Activated naive CD4-positive, alpha-beta T cell treated with anti-CD3 and anti-CD28 coated beads for 36 hours (primary cell): ENCODE data around the gene AVP. TPM values are rescaled to one million over a fixed set of nuclear protein-coding genes. Genes with fewer than 3 reads are reported as not detected.
"Not testable (repeated sequence)": the region's sequence is repeated elsewhere in the genome, so short reads cannot be mapped to it uniquely, and the experiment has no call there.

Experiments
- CTCF ChIA-PET: fragments of 350-600 bp; sonication (Branson Sonifier 250); formaldehyde crosslinking; loops from one replicate; lab custom pipeline; 2021; ENCODE audit warnings: antibody characterized with exemption; lab: Charles Lee
- DNase-seq: peaks from one replicate; pipeline ENCODE4 v3.0.0-alpha.2; 2020
- H3K27ac Mint-ChIP-seq: one replicate; pipeline ENCODE4 v1.8.0; 2021; ENCODE audit warnings: mild to moderate bottlenecking, mixed read lengths
- H3K27me3 Mint-ChIP-seq: one replicate; pipeline ENCODE4 v1.8.0; 2021; ENCODE audit warnings: low read depth, mixed read lengths
- H3K36me3 Mint-ChIP-seq: one replicate; pipeline ENCODE4 v1.8.0; 2021; ENCODE audit warnings: low read depth, mixed read lengths
- H3K4me1 Mint-ChIP-seq: one replicate; pipeline ENCODE4 v1.8.0; 2021; ENCODE audit warnings: low read depth, mixed read lengths
- H3K4me3 Mint-ChIP-seq: one replicate; pipeline ENCODE4 v1.8.0; 2021; ENCODE audit warnings: mild to moderate bottlenecking, moderate library complexity, mixed read lengths
- H3K9me3 Mint-ChIP-seq: one replicate; pipeline ENCODE4 v1.8.0; 2021; ENCODE audit warnings: mixed read lengths
- intact Hi-C: fragments of 100-400 bp; cut with micrococcal nuclease; formaldehyde crosslinking; loops from one replicate; pipeline ENCODE4 v1.15.1; 2023
- total RNA-seq, 2 experiments: library from RNA; stranded (reverse); gene quantifications; one replicate each; pipeline ENCODE4 v1.2.3, GENCODE V29; 2021

Gene AVP
- total RNA-seq, 2 experiments from 2014 or later = not detected

DNA sequence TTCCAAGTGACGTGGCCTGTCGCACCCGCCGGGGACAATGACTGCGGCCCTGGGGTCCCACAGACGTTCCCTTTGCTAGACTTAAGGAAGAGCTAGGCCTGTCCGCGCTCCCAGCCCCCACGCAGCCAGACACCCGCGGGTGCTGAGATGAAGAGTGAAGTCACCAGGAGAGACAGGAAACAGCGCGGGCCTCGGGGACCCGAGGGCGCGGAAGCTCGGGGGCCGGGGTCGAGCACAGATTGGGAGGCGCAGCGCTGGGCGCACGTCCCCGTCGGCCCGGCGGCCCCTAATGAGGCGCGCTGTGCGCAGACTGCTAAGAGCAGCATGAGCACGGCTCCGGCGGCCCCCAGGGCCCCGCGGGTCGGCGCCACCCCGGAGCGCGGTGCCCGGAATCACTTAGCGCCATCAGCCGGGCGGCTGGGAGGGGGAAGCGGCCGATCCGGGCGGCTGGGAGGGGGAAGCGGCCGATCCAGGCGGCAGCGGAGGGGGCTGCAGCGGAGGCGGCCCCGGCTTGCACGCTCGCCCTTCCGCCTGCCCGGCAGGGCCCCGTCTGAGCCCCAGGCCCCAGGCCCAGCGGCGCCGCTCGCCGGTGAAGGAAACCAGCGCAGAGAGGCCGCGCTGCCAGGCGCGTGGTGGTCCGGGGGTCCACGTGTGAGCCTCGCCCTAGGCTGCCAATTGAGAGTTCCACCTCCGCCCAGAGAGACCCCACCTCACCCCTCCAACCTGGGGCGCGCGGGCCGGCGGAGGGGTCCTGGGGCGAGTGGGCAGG is 8.3 kb upstream of the AVP start:
- H3K27ac Mint-ChIP-seq = peak overlapping the region; percentile 93
- intact Hi-C loops = no loop called here

DNA sequence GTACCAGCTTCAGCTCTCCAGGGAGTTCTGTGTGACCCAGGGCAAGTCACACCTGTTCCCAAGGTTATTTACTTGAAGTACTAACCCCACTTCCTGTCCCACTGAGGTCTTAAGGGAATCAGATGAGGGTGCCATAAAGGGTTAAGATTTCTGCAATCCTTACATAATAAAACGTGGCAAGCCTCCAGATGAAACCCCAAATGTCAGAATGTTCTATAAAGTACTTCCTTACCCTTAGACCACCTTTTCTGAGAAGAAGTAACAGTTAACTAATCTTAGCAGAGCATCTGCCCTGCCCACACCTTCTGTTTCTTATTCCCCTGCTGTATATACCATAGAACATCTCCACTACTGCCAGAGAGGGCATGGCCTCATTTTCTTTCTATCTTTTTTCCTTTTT is 6.0 kb upstream of the AVP start:
- DNase-seq = no peak
- H3K4me3 Mint-ChIP-seq = no peak overlapping the region
- no peaks in the 10 kb centered on the region for H3K9me3 Mint-ChIP-seq
- intact Hi-C loops = no loop called here
- peaks cover 28% of the 10 kb centered on the region for H3K4me1 Mint-ChIP-seq
- no peaks in the 10 kb centered on the region for H3K27me3 Mint-ChIP-seq
- no peaks in the 10 kb centered on the region for H3K36me3 Mint-ChIP-seq
- no peak overlapping the region for H3K27ac Mint-ChIP-seq
- CTCF ChIA-PET = interaction anchor here (0.6 kb wide), 1 partner anchor 37 kb away, joined by 3 read pairs; no protein-coding TSS in a partner anchor

More for the DNA sequence above, 8.3 kb upstream of the AVP start:
- H3K4me3 Mint-ChIP-seq = peak overlapping the region; percentile 85
- peak; percentile 63 for DNase-seq
- peaks cover 28% of the 10 kb centered on the region for H3K4me1 Mint-ChIP-seq
- CTCF ChIA-PET = interaction anchor here (0.6 to 1.6 kb wide), 6 partner anchors 9 to 111 kb away, joined by 3 to 7 read pairs (median 4); no protein-coding TSS in a partner anchor
- no peaks in the 10 kb centered on the region for H3K36me3 Mint-ChIP-seq
- H3K27me3 Mint-ChIP-seq = no peaks in the 10 kb centered on the region
- H3K9me3 Mint-ChIP-seq = no peaks in the 10 kb centered on the region

DNA sequence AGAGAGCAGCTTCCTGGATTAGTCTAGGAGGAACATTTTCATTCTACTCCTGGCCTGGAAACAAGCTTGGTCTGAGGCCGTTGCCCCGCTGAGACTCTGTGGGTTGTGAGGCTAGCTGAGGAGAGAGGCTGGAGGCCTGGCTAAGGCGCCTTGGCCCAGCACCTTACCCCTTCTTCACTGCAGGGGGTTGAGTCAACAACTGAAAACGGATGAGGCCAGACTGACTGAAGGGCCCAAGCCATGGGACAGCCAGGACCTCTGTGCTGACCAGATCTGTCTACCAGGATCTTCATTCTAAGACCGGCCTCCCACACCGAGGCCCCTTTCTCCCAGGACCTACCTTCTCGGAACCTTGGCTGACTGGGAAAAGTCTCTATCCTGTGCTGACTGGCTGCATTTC is 3.5 kb upstream of the AVP start:
- no peak overlapping the region for H3K4me3 Mint-ChIP-seq
- H3K4me1 Mint-ChIP-seq = peaks cover 19% of the 10 kb centered on the region
- peaks cover 13% of the 10 kb centered on the region for H3K27me3 Mint-ChIP-seq
- H3K9me3 Mint-ChIP-seq = no peaks in the 10 kb centered on the region
- intact Hi-C loops = no loop called here
- no peak overlapping the region for H3K27ac Mint-ChIP-seq
- no peaks in the 10 kb centered on the region for H3K36me3 Mint-ChIP-seq
- no peak for DNase-seq
- CTCF ChIA-PET = interaction anchor here (0.8 kb wide), 1 partner anchor 18 kb away, joined by 3 read pairs; no protein-coding TSS in a partner anchor

DNA sequence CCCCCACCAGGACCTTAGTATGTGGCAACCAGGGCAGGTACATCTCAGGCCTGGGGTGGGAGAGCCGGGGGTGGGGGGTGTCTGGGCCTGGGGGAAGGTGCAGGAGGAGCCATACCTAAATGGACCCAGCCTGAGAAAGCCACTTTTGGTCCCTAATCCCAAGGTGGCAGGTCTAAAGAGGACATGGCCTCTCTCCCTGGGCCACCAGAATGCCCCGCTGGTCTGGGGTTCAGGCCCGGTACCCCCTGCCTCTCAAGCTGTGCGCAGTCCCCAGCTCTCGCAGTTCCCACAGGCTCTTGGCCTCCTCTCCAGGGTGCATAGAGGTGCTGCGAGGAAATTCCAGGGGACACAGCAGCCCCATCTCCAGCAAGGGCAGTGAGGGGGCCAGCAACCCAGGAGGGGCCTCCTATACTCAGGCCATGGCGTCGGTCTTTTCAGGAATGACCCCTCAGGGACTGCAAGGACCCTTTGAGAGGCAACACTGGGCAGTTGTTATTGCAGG is 1.1 kb upstream of the AVP start:
- Mint-ChIP-seq H3K27ac (no peak overlapping the region), H3K9me3 (no peaks in the 10 kb centered on the region), H3K36me3 (no peaks in the 10 kb centered on the region), H3K27me3 (peaks cover 26% of the 10 kb centered on the region), H3K4me1 (peaks cover 11% of the 10 kb centered on the region), H3K4me3 (no peak overlapping the region)
- CTCF ChIA-PET = interaction anchor here (0.9 to 1.2 kb wide), 2 partner anchors 8 to 12 kb away, joined by 3 read pairs; no protein-coding TSS in a partner anchor
- intact Hi-C loops = no loop called here
- no peak for DNase-seq

DNA sequence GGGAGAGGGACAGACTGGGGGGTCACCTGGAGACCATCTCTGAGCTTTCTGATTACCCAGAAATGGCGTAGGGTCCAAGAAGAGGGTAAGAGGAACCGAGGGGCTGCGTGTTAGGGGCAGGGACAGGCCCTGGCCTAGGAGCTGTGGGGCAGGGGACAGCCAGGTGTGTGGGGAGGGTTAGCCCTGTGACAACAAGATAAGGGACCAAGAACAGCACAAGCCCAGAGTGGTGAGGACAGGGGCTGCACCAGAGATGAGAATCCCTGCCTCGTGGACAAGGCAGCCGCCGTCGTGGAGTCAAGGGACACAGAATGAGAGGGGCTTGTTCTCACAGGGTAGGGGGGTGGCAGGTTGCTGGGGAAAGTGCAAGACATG is 449 bp upstream of the AVP start:
- H3K36me3 Mint-ChIP-seq = no peaks in the 10 kb centered on the region
- H3K27me3 Mint-ChIP-seq = peaks cover 29% of the 10 kb centered on the region
- peaks cover 7% of the 10 kb centered on the region for H3K4me1 Mint-ChIP-seq
- H3K4me3 Mint-ChIP-seq = no peak overlapping the region
- intact Hi-C loops = no loop called here
- H3K27ac Mint-ChIP-seq = no peak overlapping the region
- no peak for DNase-seq
- H3K9me3 Mint-ChIP-seq = no peaks in the 10 kb centered on the region
- CTCF ChIA-PET = no interaction called here

DNA sequence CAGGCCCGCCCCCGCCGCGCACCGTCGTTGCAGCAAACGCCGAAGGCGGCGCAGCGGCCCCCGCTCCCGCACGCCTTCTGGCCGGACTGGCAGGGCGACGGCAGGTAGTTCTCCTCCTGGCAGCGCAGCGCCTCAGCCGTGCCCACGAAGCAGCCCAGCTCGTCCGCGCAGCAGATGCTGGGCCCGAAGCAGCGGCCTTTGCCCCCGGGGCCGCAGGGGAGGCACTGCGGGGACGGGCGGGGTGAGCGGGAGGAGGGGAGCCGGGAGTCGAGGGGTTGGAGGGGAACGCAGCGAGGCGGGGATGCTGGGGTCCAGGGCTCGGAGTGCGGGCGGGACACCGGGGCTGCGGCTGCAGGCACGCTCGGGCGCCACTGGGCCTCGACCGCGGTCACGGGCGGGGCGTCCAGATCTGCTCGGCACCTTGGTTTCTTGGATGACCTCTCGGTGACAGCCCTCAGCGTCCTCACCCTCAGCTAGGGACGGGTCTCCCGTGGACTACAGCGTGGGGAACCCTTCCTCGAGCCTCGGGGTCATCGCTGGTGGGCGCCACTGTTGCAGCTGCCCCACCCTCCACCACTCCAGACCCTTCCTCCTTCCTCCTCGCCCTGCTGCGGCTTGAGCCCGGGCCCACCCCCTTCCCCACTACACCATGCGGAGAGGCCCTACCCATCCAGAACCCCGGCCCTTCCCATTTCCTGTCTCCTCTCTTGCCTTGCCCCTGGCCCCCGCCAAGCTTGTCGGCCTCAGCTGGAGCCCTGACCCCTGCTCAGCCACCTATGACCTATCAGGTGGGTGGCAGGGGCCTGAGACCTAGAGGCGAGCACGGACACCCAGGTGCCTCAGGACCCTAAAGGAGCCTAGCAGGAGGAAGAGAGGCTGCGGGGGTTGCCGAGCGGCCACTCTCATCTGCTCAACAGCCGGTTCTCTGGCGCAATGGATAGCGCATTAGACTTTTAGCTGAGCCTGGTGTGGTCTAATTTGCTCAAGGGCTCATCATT is 1.3 kb downstream of the AVP start:
- no peak for DNase-seq
- CTCF ChIA-PET = interaction anchor here (0.7 to 1.0 kb wide), 2 partner anchors 30 to 243 kb away, joined by 3 to 4 read pairs; no protein-coding TSS in a partner anchor
- Mint-ChIP-seq H3K4me1 (peaks cover 7% of the 10 kb centered on the region), H3K4me3 (peak overlapping the region; percentile 44), H3K27ac (no peak overlapping the region), H3K36me3 (no peaks in the 10 kb centered on the region), H3K9me3 (no peaks in the 10 kb centered on the region), H3K27me3 (peaks cover 30% of the 10 kb centered on the region)
- intact Hi-C loops = no loop called here

DNA sequence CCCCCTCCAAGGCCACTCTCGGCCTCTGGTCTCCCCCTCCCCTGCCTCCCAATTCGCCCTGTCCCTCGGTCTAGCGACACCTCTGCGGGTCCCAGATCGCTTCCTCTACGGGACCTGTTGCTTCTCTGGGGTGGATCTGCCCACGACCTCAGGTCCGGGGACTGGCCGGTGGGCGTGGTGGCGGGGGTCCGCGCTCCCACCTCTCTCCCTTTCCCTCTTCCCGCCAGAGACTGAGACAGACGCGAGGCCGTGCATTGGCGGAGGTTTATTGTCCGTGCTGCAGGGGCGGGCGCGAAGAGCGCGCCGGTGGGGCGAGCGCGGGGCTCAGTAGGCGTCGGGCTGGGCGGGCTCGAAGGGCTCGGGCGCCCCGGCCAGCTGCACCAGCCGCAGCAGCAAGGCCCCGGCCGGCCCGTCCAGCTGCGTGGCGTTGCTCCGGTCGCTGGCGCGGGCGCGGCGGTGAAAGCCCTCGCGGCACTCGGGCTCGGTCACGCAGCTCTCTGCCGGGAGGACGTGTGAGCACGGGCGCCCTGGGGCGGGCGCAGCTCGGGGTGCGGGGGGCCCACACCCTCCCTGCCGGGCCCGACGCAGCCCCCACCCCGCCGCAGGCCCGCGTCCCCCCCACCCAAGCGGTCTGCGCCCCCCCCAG is 2.1 kb downstream of the AVP start:
- intact Hi-C loops = no loop called here
- no peaks in the 10 kb centered on the region for H3K9me3 Mint-ChIP-seq
- H3K27ac Mint-ChIP-seq = no peak overlapping the region
- peaks cover 13% of the 10 kb centered on the region for H3K4me1 Mint-ChIP-seq
- CTCF ChIA-PET = no interaction called here
- DNase-seq = no peak
- peak overlapping the region; percentile 49 for H3K4me3 Mint-ChIP-seq
- H3K27me3 Mint-ChIP-seq = peaks cover 30% of the 10 kb centered on the region
- H3K36me3 Mint-ChIP-seq = no peaks in the 10 kb centered on the region

DNA sequence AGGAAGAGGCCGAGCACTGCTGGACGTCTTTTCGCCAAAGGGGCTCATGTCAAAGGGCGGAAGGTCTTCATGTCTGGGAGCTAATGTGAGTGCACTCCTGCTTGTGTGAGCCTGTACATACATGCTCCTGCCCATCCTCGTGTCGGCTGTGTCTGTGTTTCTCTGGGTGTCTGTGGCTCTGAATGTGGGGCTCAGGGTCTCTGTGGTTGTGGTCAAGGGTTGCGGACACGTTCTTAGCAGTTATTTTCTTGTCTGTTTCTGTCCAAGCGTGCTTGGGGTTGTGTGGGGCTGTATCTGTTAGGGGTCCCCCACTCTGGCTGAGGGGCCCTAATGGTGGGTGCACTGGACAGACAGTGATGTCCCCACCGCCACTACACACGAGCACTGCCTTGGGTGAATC is 2.9 kb downstream of the AVP start:
- peaks cover 18% of the 10 kb centered on the region for H3K4me1 Mint-ChIP-seq
- H3K36me3 Mint-ChIP-seq = no peaks in the 10 kb centered on the region
- CTCF ChIA-PET = no interaction called here
- H3K9me3 Mint-ChIP-seq = no peaks in the 10 kb centered on the region
- intact Hi-C loops = no loop called here
- no peak for DNase-seq
- H3K4me3 Mint-ChIP-seq = no peak overlapping the region
- no peak overlapping the region for H3K27ac Mint-ChIP-seq
- H3K27me3 Mint-ChIP-seq = peaks cover 30% of the 10 kb centered on the region

DNA sequence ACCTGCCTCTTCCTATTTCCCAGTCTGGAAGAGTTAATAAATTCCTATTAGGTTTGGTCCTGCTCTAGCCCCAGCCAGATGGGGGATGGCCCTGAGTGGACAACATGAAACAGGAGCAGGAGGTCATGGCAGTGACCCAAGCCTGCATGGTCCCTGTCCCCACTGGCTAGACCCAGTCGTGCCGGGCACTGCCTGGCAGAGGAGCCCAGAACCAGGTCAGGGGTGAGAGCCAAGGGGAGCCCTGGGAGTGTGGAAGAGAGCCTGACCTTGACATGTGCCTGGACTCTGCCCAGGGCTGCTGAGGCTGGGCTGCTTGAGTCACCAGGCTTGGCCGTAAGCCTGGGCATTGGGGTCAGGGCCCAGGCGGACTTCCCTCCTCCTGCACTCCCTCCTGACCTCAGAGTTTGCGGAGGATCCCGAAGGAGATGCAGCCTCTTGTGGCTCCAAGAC is 3.6 kb downstream of the AVP start:
- DNase-seq = no peak
- Mint-ChIP-seq H3K27ac (no peak overlapping the region), H3K36me3 (no peaks in the 10 kb centered on the region), H3K27me3 (peaks cover 30% of the 10 kb centered on the region), H3K4me1 (peaks cover 18% of the 10 kb centered on the region), H3K9me3 (no peaks in the 10 kb centered on the region), H3K4me3 (no peak overlapping the region)
- intact Hi-C loops = no loop called here
- CTCF ChIA-PET = no interaction called here

DNA sequence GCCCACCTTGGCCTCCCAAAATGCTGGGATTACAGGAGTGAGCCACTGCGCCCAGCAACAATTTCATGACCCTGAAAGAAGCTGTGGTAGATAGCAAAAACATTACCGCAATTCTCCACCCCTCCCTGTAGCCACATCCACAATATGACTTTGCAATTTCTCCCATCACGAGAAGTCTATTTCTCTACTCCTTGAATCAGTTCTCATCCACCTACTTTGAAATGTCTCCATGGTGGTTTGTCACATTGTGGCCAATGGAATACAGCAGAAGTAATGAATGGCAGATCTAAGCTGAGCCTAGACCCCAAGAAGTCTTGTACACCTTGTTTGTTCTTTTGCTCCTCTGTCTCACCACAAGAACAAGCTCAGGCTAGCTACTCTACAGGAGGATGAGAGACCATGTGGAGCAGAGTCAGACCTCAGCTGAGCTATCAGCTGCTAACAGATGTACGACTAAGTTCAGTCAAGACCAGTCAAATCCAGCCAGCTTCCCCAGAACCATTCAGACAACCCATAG is 6.8 kb downstream of the AVP start:
- DNase-seq = peak; percentile 49
- Mint-ChIP-seq H3K4me1 (peaks cover 26% of the 10 kb centered on the region), H3K4me3 (peak overlapping the region; percentile 50), H3K27me3 (peaks cover 17% of the 10 kb centered on the region), H3K27ac (no peak overlapping the region), H3K36me3 (no peaks in the 10 kb centered on the region), H3K9me3 (no peaks in the 10 kb centered on the region)
- intact Hi-C loops = loop anchor here (1.0 to 5.0 kb wide), 2 partner anchors 23 to 80 kb away; partner anchors contain the start of genes FASTKD5 and UBOX5
- CTCF ChIA-PET = interaction anchor here (0.6 to 1.5 kb wide), 10 partner anchors 8 to 250 kb away, joined by 3 to 17 read pairs (median 3); no protein-coding TSS in a partner anchor

DNA sequence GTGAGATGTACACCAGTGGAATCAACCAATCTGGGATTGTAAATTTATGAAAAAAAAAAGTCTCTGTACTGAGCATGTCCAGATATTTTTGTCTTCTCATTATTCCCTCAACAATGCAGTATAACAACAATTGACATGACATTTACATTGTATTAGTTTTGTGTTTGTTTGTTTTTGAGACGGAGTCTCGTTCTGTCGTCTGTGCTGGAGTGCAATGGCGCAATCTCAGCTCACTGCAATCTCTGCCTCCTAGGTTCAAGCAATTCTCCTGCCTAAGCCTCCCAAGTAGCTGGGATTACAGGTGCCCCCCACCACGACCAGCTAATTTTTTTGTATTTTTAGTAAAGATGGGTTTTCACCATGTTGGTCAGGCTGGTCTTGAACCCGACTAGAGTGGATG is 9.2 kb downstream of the AVP start:
- CTCF ChIA-PET = interaction anchor here (0.6 to 1.6 kb wide), 3 partner anchors 17 to 209 kb away, joined by 3 to 4 read pairs (median 3); no protein-coding TSS in a partner anchor
- H3K27ac Mint-ChIP-seq, H3K4me3 Mint-ChIP-seq, H3K27me3 Mint-ChIP-seq, H3K36me3 Mint-ChIP-seq, H3K9me3 Mint-ChIP-seq, DNase-seq: not testable (repeated sequence)
- H3K4me1 Mint-ChIP-seq = peaks cover 31% of the 10 kb centered on the region
- intact Hi-C loops = loop anchor here (5.0 kb wide), 1 partner anchor 82 kb away; the partner anchor contains the start of genes FASTKD5 and UBOX5
